Adrenal gland (tissue), 5 donors: ENCODE measurements around the gene TIMM17A.

Experiments
- POLR2A ChIP-seq, 2 donors: fragments of 450-650 bp; IDR thresholded peaks; one replicate each; pipeline ENCODE4 v1.6.1; 2017; ENCODE audit warnings: antibody characterized with exemption in 2 of 2, mild to moderate bottlenecking in 2 of 2, moderate library complexity in 1 of 2
- TF ChIP-seq, protein P1 (sequence below), 6 experiments: fragments of 450-650 bp in 4 of 6; fragments of 200-600 bp in 2 of 6; sonication (generic) in 1 of 6; IDR thresholded peaks; 1 replicate in 5 of 6; 2 replicates in 1 of 6; pipeline versions ENCODE4 v1.5.1 to v1.8.0; 2016 to 2021; ENCODE audit warnings: antibody characterized with exemption in 6 of 6, mild to moderate bottlenecking in 2 of 6, moderate library complexity in 1 of 6
- donor health status: DM: no; HTN: no; CAD: no.

DNA sequence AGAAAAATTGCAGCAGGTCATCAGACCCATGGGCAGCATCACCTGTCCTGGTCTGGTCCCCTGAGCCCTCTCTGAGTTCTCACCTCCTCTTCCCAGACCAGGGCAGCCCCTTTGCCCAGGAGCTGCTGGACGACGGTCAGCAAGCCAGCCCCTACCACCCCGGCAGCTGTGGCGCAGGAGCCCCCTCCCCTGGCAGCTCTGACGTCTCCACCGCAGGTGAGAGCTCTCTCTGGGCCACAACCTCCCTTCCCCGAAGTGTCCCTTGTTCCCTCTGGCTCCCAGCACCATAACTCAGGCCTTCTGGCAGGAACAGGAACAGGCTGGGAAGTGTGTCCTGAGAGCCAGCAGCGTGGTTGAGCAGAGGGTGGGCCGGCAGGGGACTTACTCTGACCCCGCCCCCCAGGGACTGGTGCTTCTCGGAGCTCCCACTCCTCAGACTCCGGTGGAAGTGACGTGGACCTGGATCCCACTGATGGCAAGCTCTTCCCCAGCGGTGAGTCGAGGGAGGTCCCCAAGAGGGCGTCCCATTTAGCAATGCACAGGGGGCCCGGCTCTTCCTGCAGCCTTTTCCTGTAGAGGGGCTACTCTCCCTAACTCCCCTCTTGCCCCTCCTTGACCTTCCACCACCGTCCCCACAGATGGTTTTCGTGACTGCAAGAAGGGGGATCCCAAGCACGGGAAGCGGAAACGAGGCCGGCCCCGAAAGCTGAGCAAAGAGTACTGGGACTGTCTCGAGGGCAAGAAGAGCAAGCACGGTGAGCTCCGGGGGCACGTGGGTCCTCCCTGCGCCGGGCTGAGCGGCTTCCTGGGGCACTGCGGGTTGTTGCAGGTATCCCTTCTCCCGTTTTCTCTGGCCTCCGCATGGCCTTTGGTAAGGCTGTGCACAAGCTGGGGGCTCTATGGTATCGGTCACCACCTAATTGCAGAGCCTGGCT lies 57.5 kb downstream of the TIMM17A start:
- TF ChIP-seq, protein P1, sequence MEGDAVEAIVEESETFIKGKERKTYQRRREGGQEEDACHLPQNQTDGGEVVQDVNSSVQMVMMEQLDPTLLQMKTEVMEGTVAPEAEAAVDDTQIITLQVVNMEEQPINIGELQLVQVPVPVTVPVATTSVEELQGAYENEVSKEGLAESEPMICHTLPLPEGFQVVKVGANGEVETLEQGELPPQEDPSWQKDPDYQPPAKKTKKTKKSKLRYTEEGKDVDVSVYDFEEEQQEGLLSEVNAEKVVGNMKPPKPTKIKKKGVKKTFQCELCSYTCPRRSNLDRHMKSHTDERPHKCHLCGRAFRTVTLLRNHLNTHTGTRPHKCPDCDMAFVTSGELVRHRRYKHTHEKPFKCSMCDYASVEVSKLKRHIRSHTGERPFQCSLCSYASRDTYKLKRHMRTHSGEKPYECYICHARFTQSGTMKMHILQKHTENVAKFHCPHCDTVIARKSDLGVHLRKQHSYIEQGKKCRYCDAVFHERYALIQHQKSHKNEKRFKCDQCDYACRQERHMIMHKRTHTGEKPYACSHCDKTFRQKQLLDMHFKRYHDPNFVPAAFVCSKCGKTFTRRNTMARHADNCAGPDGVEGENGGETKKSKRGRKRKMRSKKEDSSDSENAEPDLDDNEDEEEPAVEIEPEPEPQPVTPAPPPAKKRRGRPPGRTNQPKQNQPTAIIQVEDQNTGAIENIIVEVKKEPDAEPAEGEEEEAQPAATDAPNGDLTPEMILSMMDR (IDR thresholded peaks at IDR 0.05) = no peak
- TF ChIP-seq POLR2A (IDR thresholded peaks at IDR 0.05) = no peak
